AG09309 (cell line): Measurements from ENCODE around the gene RMND1.
A peak's percentile ranks its signal among the peaks of the same experiment; 100 is the strongest.

Source experiments
- DNase-seq: peaks from one replicate; pipeline ENCODE4 v3.0.0-alpha.2; 2010; ENCODE audit warnings: low read depth
- H3K4me3 ChIP-seq: 2 replicates; pipeline ENCODE4 v1.5.1; 2011; ENCODE audit warnings: mild to moderate bottlenecking, low read depth, low read length, moderate library complexity; ENCODE audit not compliant: control insufficient read depth
- CTCF ChIP-seq: IDR thresholded peaks from 2 replicates; pipeline ENCODE4 v1.5.1; 2011; ENCODE audit warnings: mild to moderate bottlenecking, low read depth, low read length, inconsistent platforms; ENCODE audit not compliant: insufficient read depth, control insufficient read depth; ENCODE audit errors: missing control alignments

The RMND1 gene

GRCh38 chr6:151451950-151452749 is at the start of gene RMND1:
Gene RMND1, minus strand, starts transcription at chr6:151452126. Its CDS starts 6,315 bp downstream, at chr6:151445811.
- peak within 1 kb of the TSS; percentile 93 for H3K4me3 ChIP-seq
- DNase-seq = peak; percentile 99
- TF ChIP-seq CTCF = no peak

GRCh38 chr6:151499551-151499950 is 47.6 kb upstream of the RMND1 start:
- H3K4me3 ChIP-seq = no peak overlapping the region
- DNase-seq = no peak
- TF ChIP-seq CTCF = no peak

- TF ChIP-seq CTCF = no peak
- no peak overlapping the region for H3K4me3 ChIP-seq
- DNase-seq = no peak
These were observed 46.4 kb upstream of the RMND1 start for GRCh38 chr6:151498327-151498726.

GRCh38 chr6:151497905-151498304 is 46.0 kb upstream of the RMND1 start:
- TF ChIP-seq CTCF = no peak
- DNase-seq = no peak
- H3K4me3 ChIP-seq = no peak overlapping the region

GRCh38 chr6:151495380-151495779 is 43.5 kb upstream of the RMND1 start:
- DNase-seq = no peak
- no peak for TF ChIP-seq CTCF
- no peak overlapping the region for H3K4me3 ChIP-seq

GRCh38 chr6:151494936-151495320 is 43.0 kb upstream of the RMND1 start:
- DNase-seq = no peak
- H3K4me3 ChIP-seq = peak overlapping the region; percentile 65
- TF ChIP-seq CTCF = no peak
